Fibroblast of lung (primary cell): ENCODE results near the gene RAMAC. TPM values are rescaled to one million over a fixed set of nuclear protein-coding genes. Genes with fewer than 3 reads are reported as not detected.
"Not testable (repeated sequence)": the region's sequence is repeated elsewhere in the genome, so short reads cannot be mapped to it uniquely, and the experiment has no call there.

ENCODE experiments used
- DNase-seq, 2 donors: peaks; one replicate each; pipeline versions ENCODE4 v3.0.0 to v3.0.0-alpha.2; 2010; ENCODE audit warnings: low read depth in 2 of 2
- H2AFZ ChIP-seq: 2 replicates; pipeline ENCODE4 v1.5.1; 2012; ENCODE audit warnings: low read length, control low read depth, inconsistent platforms
- H3K27ac ChIP-seq: 2 replicates; pipeline ENCODE4 v1.5.1; 2011; ENCODE audit warnings: low read length, control low read depth; ENCODE audit not compliant: insufficient read depth
- H3K27me3 ChIP-seq: 2 replicates; pipeline ENCODE4 v1.5.1; 2011; ENCODE audit warnings: mild to moderate bottlenecking, low read length; ENCODE audit not compliant: control insufficient read depth, insufficient read depth
- H3K36me3 ChIP-seq: 2 replicates; pipeline ENCODE4 v1.5.1; 2011; ENCODE audit warnings: low read length; ENCODE audit not compliant: control insufficient read depth, insufficient read depth
- H3K4me1 ChIP-seq: 2 replicates; pipeline ENCODE4 v1.5.1; 2011; ENCODE audit warnings: low read length; ENCODE audit not compliant: control insufficient read depth, insufficient read depth; ENCODE audit errors: extremely low read depth
- H3K4me2 ChIP-seq: 2 replicates; pipeline ENCODE4 v1.5.1; 2011; ENCODE audit warnings: low read length, control low read depth; ENCODE audit not compliant: insufficient read depth; ENCODE audit errors: extremely low read depth
- H3K4me3 ChIP-seq, 4 experiments: fragments of 200-600 bp in 1 of 4; sonication (generic) in 1 of 4; replicated peaks in 1 of 4; 2 replicates each; pipeline ENCODE4 v1.5.1; 2011 to 2016; ENCODE audit warnings: low read length in 4 of 4, low read depth in 3 of 4, mild to moderate bottlenecking in 3 of 4, control low read depth in 2 of 4, inconsistent platforms in 1 of 4, mixed read lengths in 1 of 4; ENCODE audit not compliant: insufficient read depth in 1 of 4; ENCODE audit errors: control extremely low read depth in 1 of 4
- H3K79me2 ChIP-seq: 2 replicates; pipeline ENCODE4 v1.5.1; 2012; ENCODE audit warnings: mild to moderate bottlenecking, low read length, inconsistent platforms; ENCODE audit not compliant: control insufficient read depth, insufficient read depth
- H3K9ac ChIP-seq: 2 replicates; pipeline ENCODE4 v1.5.1; 2011; ENCODE audit warnings: mild to moderate bottlenecking, low read length, control low read depth; ENCODE audit not compliant: insufficient read depth
- H3K9me3 ChIP-seq: 2 replicates; pipeline ENCODE4 v1.5.1; 2012; ENCODE audit warnings: low read depth, low read length; ENCODE audit not compliant: control insufficient read depth, insufficient read depth
- H4K20me1 ChIP-seq: 2 replicates; pipeline ENCODE4 v1.5.1; 2011; ENCODE audit warnings: low read length; ENCODE audit not compliant: control insufficient read depth, insufficient read depth; ENCODE audit errors: extremely low read depth
- CTCF ChIP-seq, 2 donors: IDR thresholded peaks in 1 of 2; conservative IDR thresholded peaks in 1 of 2; 1 replicate in 1 of 2; 2 replicates in 1 of 2; pipeline ENCODE4 v1.5.1; 2011 to 2012; ENCODE audit warnings: low read length in 2 of 2, control low read depth in 1 of 2, inconsistent platforms in 1 of 2, low read depth in 1 of 2, mild to moderate bottlenecking in 1 of 2
- EZH2 ChIP-seq: IDR thresholded peaks from 2 replicates; pipeline ENCODE4 v1.5.1; 2012; ENCODE audit warnings: low read length, control low read depth, mild to moderate bottlenecking; ENCODE audit errors: missing control alignments
- polyA minus RNA-seq: library from RNA; depleted of rRNA, polyadenylated mRNA; stranded (reverse); fragments of >200 nt; gene quantifications from 2 replicates; pipeline ENCODE4 v1.2.3, GENCODE V29; 2011; ENCODE audit warnings: low replicate concordance
- polyA plus RNA-seq, 2 donors: library from polyadenylated mRNA; depleted of rRNA in 1 of 2; stranded (reverse) in 1 of 2; unstranded in 1 of 2; fragments of >200 nt; gene quantifications; 2 replicates each; pipeline ENCODE4 v1.2.1, GENCODE V29; 2011 to 2012; ENCODE audit warnings: missing spikeins in 1 of 2
- total RNA-seq: library from RNA; depleted of rRNA; stranded (reverse); fragments of >200 nt; gene quantifications from 2 replicates; pipeline ENCODE4 v1.2.1, GENCODE V29; 2014

RAMAC gene
- total RNA-seq (26.6 and 32.4 TPM in 2 replicates), polyA plus RNA-seq (34.3 and 40.4 TPM in 2 replicates), polyA minus RNA-seq (4.4 and 4.8 TPM in 2 replicates)
- 23.4 and 27.0 TPM in 2 replicates for polyA plus RNA-seq (2012)

DNA sequence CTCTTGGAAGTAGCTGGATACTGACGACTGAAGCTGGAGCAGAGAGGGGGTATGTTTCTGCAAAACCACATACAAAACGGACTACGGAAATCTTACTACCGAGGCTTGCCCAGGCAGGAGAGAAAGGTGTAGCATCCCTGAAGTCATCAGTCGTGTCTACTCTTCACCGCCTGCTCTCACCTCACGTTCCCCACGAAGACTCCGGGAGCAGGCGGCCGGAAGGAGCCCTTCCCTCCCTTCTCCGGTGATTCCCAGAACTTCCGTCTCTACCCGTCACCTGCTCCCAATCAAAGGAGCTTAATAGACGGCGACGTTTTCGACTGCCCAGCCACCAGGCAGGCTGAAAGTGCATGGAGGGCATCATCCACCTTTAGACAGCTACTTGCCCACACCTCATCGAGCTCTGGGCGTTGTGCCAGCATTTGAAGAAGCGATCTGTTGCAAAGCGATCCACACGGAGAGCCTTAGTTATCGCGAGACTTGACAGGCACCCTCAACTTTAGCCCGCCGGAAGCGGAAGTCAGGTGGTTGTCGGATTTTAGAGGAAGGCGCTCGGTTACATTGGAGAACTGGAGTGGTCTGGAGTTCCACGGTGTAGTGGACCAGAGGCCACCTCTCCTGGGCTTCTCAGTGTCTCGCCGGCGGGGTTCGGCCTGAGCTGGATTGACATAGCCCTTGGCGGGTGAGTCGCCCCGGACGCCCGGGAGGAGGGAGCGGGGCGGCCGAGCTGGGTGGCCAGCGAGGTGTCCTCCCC is at the start of gene RAMAC:
TSS of gene RAMAC (plus strand) at position 523 of the 754 bp plus-strand sequence. CDS start 2,809 bp downstream, outside the sequence.
- Histone ChIP-seq H3K9ac (peak within 1 kb of the TSS; percentile 70), H3K27me3 (no peaks in the 10 kb centered on the region), H3K79me2 (peaks cover 15% of the 10 kb centered on the region), H2AFZ (peak within 1 kb of the TSS; percentile 93), H3K36me3 (no peaks in the 10 kb centered on the region), H3K4me1 (peaks cover 6% of the 10 kb centered on the region), H4K20me1 (no peaks in the 10 kb centered on the region), H3K27ac (peak within 1 kb of the TSS; percentile 77), H3K9me3 (no peaks in the 10 kb centered on the region), H3K4me2 (peak within 1 kb of the TSS; percentile 98), H3K4me3 (peak within 1 kb of the TSS; percentile 77 to 100 (median 94))
- TF ChIP-seq CTCF (conservative IDR thresholded peaks at IDR 0.05 in 1 of 2, IDR thresholded peaks at IDR 0.05 in 1 of 2; ENCODE audit: low read depth in 1 of 2, low read length in 2 of 2) (no peak), EZH2 (no peak)
- DNase-seq, result peak; percentile 94 to 97

- Histone ChIP-seq H3K4me2 (no peak overlapping the region), H3K36me3 (no peaks in the 10 kb centered on the region), H4K20me1 (no peaks in the 10 kb centered on the region), H3K27ac (no peak overlapping the region), H3K9ac (no peak overlapping the region), H3K4me3 (no peak overlapping the region), H3K27me3 (no peaks in the 10 kb centered on the region), H2AFZ (no peak overlapping the region), H3K79me2 (no peaks in the 10 kb centered on the region), H3K4me1 (no peaks in the 10 kb centered on the region), H3K9me3 (no peaks in the 10 kb centered on the region)
- DNase-seq, result peak in 1 of 2 donors; percentile 70
- TF ChIP-seq EZH2, result no peak
These were observed 48.9 kb upstream of the RAMAC start for GRCh38 chr15:82936966-82937711.

DNA sequence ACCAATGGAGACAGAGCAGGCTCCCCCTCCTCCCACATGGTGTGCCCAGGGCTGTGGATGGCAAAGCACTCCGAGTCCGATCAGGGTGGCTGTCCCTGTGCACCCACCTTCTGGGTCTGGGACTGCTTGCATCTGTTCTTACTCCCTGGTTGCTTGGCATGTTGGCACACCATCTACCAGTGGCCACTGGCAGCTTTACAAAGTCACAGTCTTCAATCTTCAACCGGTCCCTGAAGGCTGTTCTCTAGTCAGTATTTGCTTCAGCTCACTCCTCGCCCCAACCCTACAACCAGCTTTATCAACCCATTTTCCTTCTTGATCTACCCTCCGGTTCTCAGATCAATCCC is 48.3 kb upstream of the RAMAC start:
- no peak overlapping the region for H3K4me3 ChIP-seq
- no peaks in the 10 kb centered on the region for H3K36me3 ChIP-seq
- H3K27me3 ChIP-seq, result no peaks in the 10 kb centered on the region
- H3K27ac ChIP-seq, result no peak overlapping the region
- no peaks in the 10 kb centered on the region for H3K9me3 ChIP-seq
- H3K4me2 ChIP-seq, result no peak overlapping the region
- no peaks in the 10 kb centered on the region for H4K20me1 ChIP-seq
- TF ChIP-seq CTCF (conservative IDR thresholded peaks at IDR 0.05 in 1 of 2, IDR thresholded peaks at IDR 0.05 in 1 of 2; ENCODE audit: low read depth in 1 of 2, low read length in 2 of 2), result no peak
- TF ChIP-seq EZH2, result no peak
- H3K79me2 ChIP-seq, result no peaks in the 10 kb centered on the region
- DNase-seq, result no peak
- H2AFZ ChIP-seq, result no peak overlapping the region
- no peak overlapping the region for H3K9ac ChIP-seq
- H3K4me1 ChIP-seq, result no peaks in the 10 kb centered on the region

DNA sequence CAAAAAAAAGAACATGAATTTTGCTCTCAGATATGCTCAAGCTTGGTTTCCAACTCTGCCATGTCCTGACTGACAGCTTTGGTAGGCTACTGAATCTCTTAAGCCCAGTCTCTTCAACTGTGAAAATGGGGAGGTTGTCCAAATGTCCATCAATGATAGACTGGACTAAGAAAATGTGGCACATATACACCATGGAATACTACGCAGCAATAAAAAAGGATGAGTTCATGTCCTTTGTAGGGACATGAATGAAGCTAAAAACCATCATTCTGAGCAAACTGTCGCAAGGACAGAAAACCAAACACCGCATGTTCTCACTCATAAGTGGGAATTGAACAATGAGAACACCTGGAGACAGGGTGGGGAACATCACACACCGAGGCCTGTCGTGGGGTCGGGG is 46.3 kb upstream of the RAMAC start:
- H4K20me1 ChIP-seq, H3K27me3 ChIP-seq, H3K9me3 ChIP-seq, H3K4me1 ChIP-seq, DNase-seq, H3K36me3 ChIP-seq, H3K4me2 ChIP-seq, H3K4me3 ChIP-seq, H3K9ac ChIP-seq, H3K27ac ChIP-seq, H3K79me2 ChIP-seq, H2AFZ ChIP-seq: not testable (repeated sequence)
